H1 (cell line): ENCODE data around the gene JTB. TPM values are rescaled to one million over a fixed set of nuclear protein-coding genes. Genes with fewer than 3 reads are reported as not detected.

ENCODE experiments used
- CTCF ChIA-PET: fragments of 300-600 bp; sonication (Branson Sonifier 250); formaldehyde crosslinking; loops from one replicate; lab custom pipeline; 2021; ENCODE audit not compliant: partially characterized antibody; lab: Charles Lee
- POLR2A ChIA-PET: fragments of 300-600 bp; sonication (Branson Sonifier 250); formaldehyde crosslinking; loops from one replicate; lab custom pipeline; 2021; ENCODE audit warnings: inconsistent platforms; ENCODE audit not compliant: partially characterized antibody; lab: Charles Lee
- DNase-seq, 2 experiments: peaks; one replicate each; pipeline versions ENCODE4 v3.0.0 to v3.0.0-alpha.2; 2010 to 2022; ENCODE audit warnings: low spot score in 2 of 2, low read depth in 1 of 2, mixed read lengths in 1 of 2
- FAIRE-seq: peaks from 2 replicates; lab custom pipeline; 2011; peaks lifted over from hg19 to GRCh38; lab: Jason Lieb, UNC
- H2AFZ ChIP-seq: 2 replicates; pipeline ENCODE4 v1.8.1; 2012; ENCODE audit warnings: low read length, inconsistent platforms
- H2AK5ac ChIP-seq: 2 replicates; pipeline ENCODE4 v1.6.1; 2013; ENCODE audit warnings: low read depth, low read length
- H2BK120ac ChIP-seq: replicated peaks from 2 replicates; pipeline ENCODE3; 2013; ENCODE audit warnings: low read depth, low read length, inconsistent platforms
- H2BK12ac ChIP-seq: 2 replicates; pipeline ENCODE4 v1.6.1; 2013; ENCODE audit warnings: low read depth, low read length
- H2BK15ac ChIP-seq: 2 replicates; pipeline ENCODE4 v1.6.1; 2013; ENCODE audit warnings: low read length
- H2BK20ac ChIP-seq: 2 replicates; pipeline ENCODE4 v1.6.1; 2013; ENCODE audit warnings: low read length
- H2BK5ac ChIP-seq: 2 replicates; pipeline ENCODE4 v1.6.1; 2013; ENCODE audit warnings: low read depth, low read length
- H3K14ac ChIP-seq: 2 replicates; pipeline ENCODE4 v1.6.1; 2013; ENCODE audit warnings: inconsistent platforms; ENCODE audit not compliant: insufficient read length
- H3K18ac ChIP-seq: 2 replicates; pipeline ENCODE4 v1.6.1; 2013; ENCODE audit warnings: low read length; ENCODE audit errors: extremely low read depth
- H3K23ac ChIP-seq: 2 replicates; pipeline ENCODE4 v1.6.1; 2013; ENCODE audit warnings: inconsistent platforms; ENCODE audit not compliant: insufficient read length
- H3K23me2 ChIP-seq: 2 replicates; pipeline ENCODE4 v1.6.1; 2013; ENCODE audit warnings: low read depth, low read length
- H3K27ac ChIP-seq: 2 replicates; pipeline ENCODE4 v1.6.1; 2011; ENCODE audit warnings: low read depth, low read length, inconsistent platforms
- H3K27me3 ChIP-seq, 4 experiments: replicated peaks in 1 of 4; 1 replicate in 1 of 4; 2 replicates in 3 of 4; pipeline versions ENCODE4 v1.6.1 to v1.8.1; 2011 to 2013; ENCODE audit warnings: low read length in 3 of 4, mild to moderate bottlenecking in 3 of 4, inconsistent platforms in 2 of 4, mixed read lengths in 2 of 4, moderate library complexity in 1 of 4; ENCODE audit not compliant: control insufficient read depth in 3 of 4, insufficient read depth in 3 of 4; ENCODE audit errors: extremely low read depth in 1 of 4
- H3K36me3 ChIP-seq, 4 experiments: 2 replicates each; pipeline versions ENCODE4 v1.6.1 to v1.8.1; 2011 to 2013; ENCODE audit warnings: mild to moderate bottlenecking in 4 of 4, low read length in 3 of 4, moderate library complexity in 2 of 4, control low read depth in 1 of 4, inconsistent platforms in 1 of 4; ENCODE audit not compliant: insufficient read depth in 4 of 4, control insufficient read depth in 2 of 4
- H3K4ac ChIP-seq: replicated peaks from 2 replicates; pipeline ENCODE3; 2013; ENCODE audit warnings: low read length, low read depth, mixed read lengths, inconsistent platforms; ENCODE audit not compliant: insufficient read length
- H3K4me1 ChIP-seq, 4 experiments: replicated peaks in 1 of 4; 1 replicate in 1 of 4; 2 replicates in 3 of 4; pipeline versions ENCODE4 v1.6.1 to v1.8.1; 2011 to 2013; ENCODE audit warnings: low read length in 3 of 4, inconsistent platforms in 2 of 4, mixed read lengths in 1 of 4; ENCODE audit not compliant: insufficient read depth in 4 of 4, control insufficient read depth in 3 of 4
- H3K4me2 ChIP-seq, 2 experiments: 2 replicates each; pipeline versions ENCODE4 v1.6.1 to v1.8.1; 2011 to 2013; ENCODE audit warnings: low read depth in 2 of 2, low read length in 2 of 2, control low read depth in 1 of 2, inconsistent platforms in 1 of 2, mild to moderate bottlenecking in 1 of 2; ENCODE audit not compliant: insufficient read depth in 1 of 2
- H3K4me3 ChIP-seq, 4 experiments: fragments of 200-600, 300-600 bp in 1 of 4; sonication (generic), shearing (Covaris generic), sonication (Bioruptor Twin) in 1 of 4; 2 replicates each; pipeline versions ENCODE4 v1.5.1 to v1.8.1; 2011 to 2016; ENCODE audit warnings: low read length in 4 of 4, low read depth in 3 of 4, control low read depth in 2 of 4, inconsistent platforms in 2 of 4, mild to moderate bottlenecking in 2 of 4, mixed read lengths in 1 of 4, moderate library complexity in 1 of 4; ENCODE audit not compliant: insufficient read depth in 2 of 4; ENCODE audit errors: extremely low read depth in 1 of 4
- H3K56ac ChIP-seq: replicated peaks from 2 replicates; pipeline ENCODE3; 2013; ENCODE audit warnings: low read depth, mild to moderate bottlenecking, mixed read lengths, low read length, inconsistent platforms; ENCODE audit not compliant: insufficient read length
- H3K79me1 ChIP-seq: 2 replicates; pipeline ENCODE4 v1.6.1; 2013; ENCODE audit warnings: low read depth, low read length, control low read depth
- H3K79me2 ChIP-seq, 2 experiments: 2 replicates each; pipeline versions ENCODE4 v1.6.1 to v1.8.1; 2012 to 2013; ENCODE audit warnings: low read length in 2 of 2, mild to moderate bottlenecking in 2 of 2, inconsistent platforms in 1 of 2; ENCODE audit not compliant: insufficient read depth in 2 of 2, control insufficient read depth in 1 of 2
- H3K9ac ChIP-seq, 4 experiments: replicated peaks in 1 of 4; 1 replicate in 1 of 4; 2 replicates in 3 of 4; pipeline versions ENCODE4 v1.6.1 to v1.8.1; 2011 to 2013; ENCODE audit warnings: low read depth in 3 of 4, low read length in 3 of 4, control low read depth in 2 of 4, mild to moderate bottlenecking in 2 of 4, moderate library complexity in 2 of 4, inconsistent platforms in 1 of 4; ENCODE audit errors: extremely low read depth in 1 of 4
- H3K9me3 ChIP-seq, 2 experiments: 2 replicates each; pipeline versions ENCODE4 v1.6.1 to v1.8.1; 2012 to 2013; ENCODE audit warnings: mild to moderate bottlenecking in 2 of 2, moderate library complexity in 2 of 2, control low read depth in 1 of 2, inconsistent platforms in 1 of 2, low read depth in 1 of 2, low read length in 1 of 2, mixed read lengths in 1 of 2; ENCODE audit not compliant: insufficient read depth in 2 of 2
- H4K20me1 ChIP-seq, 2 experiments: replicated peaks in 1 of 2; 2 replicates each; pipeline versions ENCODE3 to v1.8.1; 2011 to 2013; ENCODE audit warnings: inconsistent platforms in 2 of 2, low read length in 2 of 2, mild to moderate bottlenecking in 1 of 2; ENCODE audit not compliant: insufficient read depth in 2 of 2, control insufficient read depth in 1 of 2
- H4K5ac ChIP-seq: 2 replicates; pipeline ENCODE4 v1.6.1; 2013; ENCODE audit warnings: low read length, low read depth, mixed read lengths, inconsistent platforms; ENCODE audit not compliant: insufficient read length
- H4K8ac ChIP-seq: 2 replicates; pipeline ENCODE4 v1.8.0; 2013; ENCODE audit warnings: mild to moderate bottlenecking, moderate library complexity, low read length, inconsistent platforms; ENCODE audit not compliant: insufficient read depth; ENCODE audit errors: extremely low read depth
- H4K91ac ChIP-seq: replicated peaks from 2 replicates; pipeline ENCODE3; 2013; ENCODE audit warnings: low read length, mixed read lengths, inconsistent platforms; ENCODE audit not compliant: insufficient read length
- PHF8 ChIP-seq: fragments of 200-600 bp; sonication (generic); conservative IDR thresholded peaks from 2 replicates; pipeline ENCODE4 v1.7.1; 2012; ENCODE audit warnings: low read depth, mild to moderate bottlenecking, inconsistent platforms, low read length, moderate library complexity
- WGBS, 2 experiments: shearing (Covaris generic) in 1 of 2; methylation state at CpG; one replicate each; pipeline versions ENCODE4 v1.1.6 to v1.1.7; 2013 to 2015; ENCODE audit warnings: low lambda C conversion rate in 2 of 2, mixed read lengths in 2 of 2, inconsistent platforms in 1 of 2, low coverage in 1 of 2, missing lambda C conversion rate in 1 of 2; ENCODE audit not compliant: insufficient replicate concordance in 2 of 2, insufficient coverage in 1 of 2, insufficient read length in 1 of 2; ENCODE audit errors: extremely low coverage in 1 of 2, missing lambda C conversion rate in 1 of 2; 5-methylcytosine and 5-hydroxymethylcytosine counted together
- polyA plus RNA-seq, 7 experiments: library from polyadenylated mRNA; depleted of rRNA in 3 of 7; stranded (reverse) in 5 of 7; unstranded in 2 of 7; fragments of >200 nt in 5 of 7; fragments of 200-250 nt in 2 of 7; gene quantifications; 1 replicate in 5 of 7; 2 replicates in 1 of 7; 4 replicates in 1 of 7; pipeline versions ENCODE4 v1.2.1 to v1.2.3, GENCODE V29; 2011 to 2013; ENCODE audit warnings: missing spikeins in 2 of 7, mixed read lengths in 2 of 7
- total RNA-seq: library from RNA; stranded (reverse); fragmentation: NEBNext Ultra II Directional; extraction: Animal tissue kit (Norgen Biotek cat#: 25700); gene quantifications from 2 replicates; pipeline ENCODE4 v1.2.1, GENCODE V29; 2021

JTB gene
- total and polyA plus RNA-seq, 2 of the 8 experiments (the other 6 are each of a cell fraction or from before 2014, with no cell fraction given): 91.1 to 122 TPM

DNA sequence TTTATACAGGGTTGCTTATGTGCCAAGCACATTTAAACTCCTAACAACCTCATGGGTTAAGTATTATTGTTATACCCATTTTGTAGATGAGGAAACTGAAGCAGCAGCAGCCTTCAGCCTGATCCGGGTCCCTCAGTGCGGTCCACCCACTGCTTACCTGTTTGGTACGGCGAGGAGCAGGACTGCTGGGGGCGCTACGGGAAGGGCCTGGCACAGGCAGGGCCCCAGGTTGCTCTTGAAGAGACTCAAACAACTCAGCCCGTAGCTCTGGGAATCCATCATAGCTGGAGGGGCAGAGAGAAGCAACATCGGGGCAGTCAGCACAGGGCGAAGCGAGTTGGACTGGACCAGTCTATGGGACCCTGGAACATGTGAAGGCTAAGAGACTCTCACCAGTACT, 40.1 kb downstream of the JTB start:
- FAIRE-seq (no peak), DNase-seq (no peak)
- Histone ChIP-seq H2AK5ac (no peak overlapping the region), H2BK20ac (no peak overlapping the region), H4K91ac (no peak overlapping the region), H2BK12ac (no peak overlapping the region), H3K14ac (no peak overlapping the region), H4K8ac (no peak overlapping the region), H3K4ac (no peak overlapping the region), H4K5ac (no peak overlapping the region), H3K27me3 (no peaks in the 10 kb centered on the region), H2BK120ac (no peak overlapping the region), H2AFZ (no peak overlapping the region), H3K56ac (no peak overlapping the region), H3K79me1 (no peaks in the 10 kb centered on the region; the same call in 1 of the 2 replicates), H4K20me1 (peaks cover 0 to 10% of the 10 kb centered on the region in 2 experiments), H3K9ac (no peak overlapping the region), H3K9me3 (no peaks in the 10 kb centered on the region), H3K18ac (no peak overlapping the region), H3K4me1 (no peaks in the 10 kb centered on the region), H3K23ac (no peak overlapping the region), H2BK15ac (no peak overlapping the region), H2BK5ac (no peak overlapping the region), H3K79me2 (no peaks in the 10 kb centered on the region), H3K4me2 (no peak overlapping the region), H3K23me2 (no peaks in the 10 kb centered on the region), H3K27ac (no peak overlapping the region), H3K36me3 (peaks cover 15 to 69% (median 50%) of the 10 kb centered on the region in 4 experiments), H3K4me3 (no peak overlapping the region)
- TF ChIP-seq PHF8: no peak
- POLR2A ChIA-PET: interaction anchor here (0.6 to 6.6 kb wide), 4 partner anchors 8 to 14 kb away, joined by 3 to 60 read pairs (median 6); partner anchors contain the start of genes DENND4B and GATAD2B
- 88% methylated on average over 10 of the region's 10 CpGs; no CpG with 5 or more reads in 1 of the 2 experiments for WGBS, 2 experiments
- CTCF ChIA-PET: interaction anchor here (0.6 to 1.0 kb wide), 2 partner anchors 9 to 426 kb away, joined by 3 to 7 read pairs; partner anchors contain the start of gene DENND4B
